Sigmoid colon (tissue), 4 donors: ENCODE measurements around the gene EML4.

Source experiments
- EP300 ChIP-seq, 4 donors: sonication (generic); formaldehyde crosslinking; IDR thresholded peaks; one replicate each; pipeline ENCODE4 v1.6.1; 2017; ENCODE audit warnings: antibody characterized with exemption in 4 of 4
- POLR2A ChIP-seq, 2 donors: fragments of 450-650 bp; IDR thresholded peaks; one replicate each; pipeline ENCODE4 v1.6.1; 2016; ENCODE audit warnings: antibody characterized with exemption in 2 of 2, mild to moderate bottlenecking in 2 of 2, moderate library complexity in 2 of 2

DNA sequence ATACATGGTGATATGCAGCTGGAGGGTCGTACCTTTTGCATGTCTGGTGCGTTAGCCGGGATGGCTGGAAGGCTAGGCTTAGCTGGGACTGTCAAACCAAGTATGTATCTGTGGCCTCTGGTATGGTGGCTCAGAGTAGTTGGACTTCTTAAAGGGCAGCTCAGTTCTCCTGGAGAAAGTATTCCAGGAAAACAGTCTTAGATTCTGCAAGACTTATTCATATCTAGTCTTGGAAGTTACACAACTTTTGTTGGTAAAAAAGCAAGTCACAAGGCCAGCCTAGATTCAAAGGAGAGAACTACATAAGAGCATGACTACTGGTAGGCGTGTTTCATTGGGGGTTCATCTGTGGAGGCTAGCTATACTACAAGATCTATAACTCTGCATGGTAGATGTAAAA is 45.5 kb downstream of the EML4 start:
- no peak for TF ChIP-seq POLR2A (IDR thresholded peaks at IDR 0.05)
- TF ChIP-seq EP300 (IDR thresholded peaks at IDR 0.05): no peak
